ENCODE results near the gene ADAMTSL1.

ADAMTSL1 gene

GRCh38 chr9:18786911-18787650, 313.1 kb downstream of the ADAMTSL1 start:
- no peak for DNase-seq

DNA sequence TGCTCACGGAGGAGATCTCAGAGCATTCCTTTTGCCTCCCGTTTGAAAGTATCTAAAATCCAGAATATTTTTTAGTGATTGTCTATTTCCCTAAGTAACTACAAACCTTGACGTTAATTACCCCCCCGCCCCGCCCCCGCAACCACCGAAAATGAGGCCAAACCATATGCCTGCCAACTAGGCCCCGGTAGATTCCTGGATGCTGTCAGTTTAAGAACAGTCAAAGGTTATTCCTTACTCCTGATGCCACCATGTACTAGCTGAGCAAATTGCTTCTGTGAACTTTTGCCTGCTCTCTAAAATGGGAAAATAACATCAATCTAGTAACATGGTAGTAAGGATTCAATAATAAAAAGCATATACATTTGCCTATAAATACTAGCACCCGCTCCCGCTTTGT, 314.3 kb downstream of the ADAMTSL1 start:
- no peak for DNase-seq

- DNase-seq = no peak
Measured at GRCh38 chr9:18791074-18791473, 317.1 kb downstream of the ADAMTSL1 start.

DNA sequence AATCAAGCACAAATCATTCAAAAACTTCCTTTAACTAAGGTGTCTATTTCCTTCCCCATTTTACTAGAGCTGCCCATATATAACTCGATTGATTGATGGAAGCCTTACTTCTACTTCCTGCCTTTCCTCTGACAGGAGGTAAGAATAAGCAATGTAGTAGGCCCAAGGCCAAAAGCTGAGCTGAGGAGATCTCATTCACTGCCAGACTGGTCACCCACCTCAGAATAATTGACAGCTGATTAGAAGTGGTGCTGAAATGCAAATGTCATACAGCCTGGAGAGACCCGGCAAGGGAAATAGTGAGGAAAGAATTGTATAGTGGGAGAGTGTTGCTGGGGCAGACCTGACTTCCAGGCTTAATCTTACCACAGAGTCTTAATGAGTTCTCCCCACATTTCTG, 319.2 kb downstream of the ADAMTSL1 start:
- DNase-seq = no peak

GRCh38 chr9:18795947-18796671, 322.2 kb downstream of the ADAMTSL1 start:
- no peak for DNase-seq

GRCh38 chr9:18796696-18797270, 322.8 kb downstream of the ADAMTSL1 start:
- DNase-seq = no peak

- DNase-seq = no peak
Measured at GRCh38 chr9:18798106-18798505, 324.2 kb downstream of the ADAMTSL1 start.

DNA sequence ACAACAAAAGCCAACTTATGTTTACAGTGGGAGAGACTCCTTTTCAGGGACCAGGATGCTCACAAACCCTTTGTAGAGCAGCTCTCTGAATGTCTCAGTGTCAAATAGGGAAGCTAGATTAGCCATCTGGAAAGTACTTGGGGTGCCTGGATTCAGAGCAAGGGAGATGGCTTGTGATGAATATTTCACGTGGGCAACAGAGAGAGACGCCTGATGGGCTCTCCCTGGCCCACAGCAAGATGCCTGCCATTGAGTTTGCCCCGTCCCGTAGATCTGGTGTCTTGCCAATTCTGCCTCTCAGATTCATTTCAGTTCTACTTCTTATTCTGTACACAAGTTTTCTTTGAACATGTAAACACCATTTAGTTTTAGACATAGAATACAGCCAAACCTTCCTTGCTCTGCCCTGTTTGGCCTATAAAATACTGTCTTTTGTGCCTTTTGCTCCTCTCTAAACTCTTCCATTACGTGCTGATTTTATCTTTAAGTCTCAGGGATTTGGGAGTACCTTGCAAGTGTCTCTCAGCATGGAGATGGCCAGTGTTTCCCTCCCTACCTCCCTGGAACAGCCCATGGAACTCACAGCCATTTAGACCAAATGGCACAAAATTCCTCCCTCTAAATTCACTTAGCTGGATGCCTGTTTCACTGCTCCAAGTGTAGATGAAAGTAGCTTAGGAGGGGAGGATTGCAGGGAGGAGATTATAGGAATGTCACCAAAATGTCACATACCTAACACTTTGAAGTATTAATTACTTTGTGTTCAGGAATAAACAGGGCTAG, 324.7 kb downstream of the ADAMTSL1 start:
- no peak for DNase-seq

DNA sequence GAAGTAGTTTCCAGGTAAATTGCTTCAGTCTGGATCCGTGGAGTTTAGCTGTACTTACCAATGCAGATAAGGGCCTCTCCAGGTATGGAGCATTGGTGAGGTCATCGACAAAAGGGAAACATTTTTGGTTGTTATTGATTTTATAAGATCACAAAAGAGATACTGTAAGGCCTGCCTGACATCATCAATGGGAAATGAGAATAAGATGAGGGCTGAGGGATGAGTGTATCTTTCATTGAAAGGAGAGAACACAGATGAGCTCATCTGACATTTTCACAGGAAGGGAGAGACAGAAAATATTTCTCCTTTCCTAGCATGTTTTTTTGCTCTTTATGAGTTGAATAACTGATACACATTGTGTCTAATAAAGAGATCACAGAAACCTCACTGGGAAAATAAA, 325.5 kb downstream of the ADAMTSL1 start:
- no peak for DNase-seq

DNA sequence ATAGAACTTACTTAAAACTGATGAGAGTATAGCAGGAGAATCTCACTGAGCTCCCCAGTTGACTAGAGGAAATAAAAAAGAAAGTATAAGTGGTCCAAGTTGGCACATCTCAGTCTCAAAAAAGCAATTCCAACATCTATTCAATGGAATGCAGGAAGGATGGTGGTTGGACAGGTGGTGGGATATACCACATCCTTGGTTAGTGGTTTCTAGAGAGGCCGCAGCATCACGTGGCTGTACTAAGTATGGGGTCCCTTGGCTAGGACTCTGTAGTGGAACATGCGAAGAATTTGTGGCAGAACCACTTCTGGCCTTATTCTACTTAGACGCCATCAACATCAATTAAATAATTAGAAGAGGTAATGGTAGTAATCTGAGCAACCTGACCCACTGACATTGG, 326.6 kb downstream of the ADAMTSL1 start:
- no peak for DNase-seq

DNA sequence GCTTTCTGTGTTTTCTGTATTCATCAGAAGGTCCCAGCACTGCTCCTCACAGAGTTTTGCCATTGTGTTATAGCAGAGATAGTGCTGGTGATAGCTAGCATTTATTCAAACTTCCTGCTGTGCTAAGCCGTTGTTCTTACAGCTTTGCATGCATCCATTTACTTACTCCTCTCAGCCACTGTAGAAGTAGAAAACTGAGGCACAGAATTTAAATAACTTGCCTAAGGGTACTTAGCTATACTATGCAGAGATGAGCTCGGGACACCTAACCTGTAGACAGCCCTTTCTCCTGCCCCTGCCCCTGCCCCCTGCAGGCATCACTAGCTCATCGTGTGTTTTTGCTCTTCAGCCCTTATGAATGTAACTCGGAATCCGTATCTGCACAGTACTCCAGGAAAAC, 331.4 kb downstream of the ADAMTSL1 start:
- DNase-seq = no peak

GRCh38 chr9:18806232-18807080, 332.5 kb downstream of the ADAMTSL1 start:
- no peak for DNase-seq

GRCh38 chr9:18810581-18810980, 336.6 kb downstream of the ADAMTSL1 start:
- no peak for DNase-seq

GRCh38 chr9:18811171-18811570, 337.2 kb downstream of the ADAMTSL1 start:
- DNase-seq = no peak

DNA sequence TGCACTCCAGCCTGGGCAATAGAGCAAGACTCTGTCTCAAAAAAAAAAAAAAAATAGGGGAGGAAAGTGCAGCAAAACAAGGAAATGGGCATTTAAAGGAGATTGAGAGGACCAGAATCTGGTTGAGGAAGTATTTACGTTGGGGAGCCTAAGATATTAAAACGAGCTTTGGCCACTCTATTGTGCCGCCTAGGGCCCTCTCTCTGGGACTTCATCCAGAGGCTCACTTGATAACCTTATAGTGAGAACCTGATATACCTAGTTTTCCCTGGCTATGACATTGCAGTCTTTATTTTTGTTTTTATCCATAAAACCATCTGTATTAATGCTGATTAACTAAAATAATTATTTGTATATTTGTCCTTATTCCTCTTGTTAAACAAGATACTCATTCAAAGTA, 345.5 kb downstream of the ADAMTSL1 start:
- DNase-seq = no peak

- DNase-seq = no peak
Measured at GRCh38 chr9:18820566-18821095, 346.7 kb downstream of the ADAMTSL1 start.

DNA sequence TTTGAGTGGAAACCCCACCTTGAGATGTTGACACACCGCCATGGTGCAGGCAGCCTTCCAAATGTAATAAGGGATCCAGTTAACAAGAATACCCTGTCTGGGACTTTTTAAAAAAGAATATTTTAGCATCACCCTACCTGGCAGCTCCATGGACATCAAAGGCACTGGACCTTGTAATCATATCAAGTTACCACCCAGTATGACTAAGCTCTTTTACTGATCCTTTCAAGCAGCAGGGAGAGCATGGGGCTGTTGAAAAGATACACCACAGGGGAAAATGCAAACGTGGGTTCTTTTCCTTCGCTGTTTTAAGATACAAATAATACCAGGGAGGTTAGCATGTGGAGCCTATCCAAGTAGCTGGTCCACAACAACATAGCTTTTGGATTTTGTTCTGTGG, 347.8 kb downstream of the ADAMTSL1 start:
- DNase-seq = no peak

DNA sequence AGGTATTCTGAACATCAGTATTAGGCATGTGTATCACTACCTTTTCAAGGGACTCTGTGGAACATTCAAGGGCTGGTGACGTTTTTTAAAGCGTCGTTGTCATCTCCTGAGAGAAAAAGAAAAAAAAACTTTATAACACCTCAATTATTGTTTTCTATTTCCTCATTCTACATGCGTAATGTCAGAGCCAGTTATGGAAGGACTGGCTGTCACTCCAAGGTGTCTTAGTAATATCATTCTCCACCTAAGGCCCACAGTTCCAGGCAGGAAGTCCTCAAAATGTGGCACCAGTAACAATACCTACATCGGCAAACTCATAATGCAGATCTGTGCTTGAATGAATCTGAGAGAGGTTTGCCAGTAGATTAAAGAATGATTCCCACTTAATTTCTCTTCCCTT, 348.9 kb downstream of the ADAMTSL1 start:
- no peak for DNase-seq

DNA sequence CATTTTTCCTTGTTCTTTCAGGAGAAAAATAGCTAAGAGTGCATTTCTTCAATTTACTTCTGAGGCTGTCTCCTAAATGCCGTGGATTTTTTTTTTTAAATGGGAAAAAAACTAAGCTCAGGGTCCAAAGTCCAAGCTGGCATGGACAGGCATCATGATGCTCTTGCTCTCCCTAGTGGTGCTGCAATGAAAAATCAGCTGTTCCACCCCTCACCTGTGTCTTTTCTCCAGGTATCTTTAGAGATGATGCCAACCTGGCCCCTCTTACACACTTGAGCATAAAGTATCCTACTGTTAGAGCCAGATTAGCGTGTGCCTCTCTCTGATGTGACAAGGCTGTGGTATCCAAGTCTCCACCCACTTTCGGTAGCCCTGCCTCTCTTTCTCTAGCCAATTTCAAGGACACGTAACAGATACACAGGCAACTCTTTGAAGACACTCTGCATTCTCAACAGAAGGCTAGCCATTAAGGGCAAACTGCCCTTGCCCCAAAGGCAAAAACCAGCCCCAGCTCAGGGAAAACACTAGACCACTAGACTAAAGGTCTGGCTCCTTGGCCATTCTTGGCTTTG, 350.2 kb downstream of the ADAMTSL1 start:
- DNase-seq = peak; percentile 3

DNA sequence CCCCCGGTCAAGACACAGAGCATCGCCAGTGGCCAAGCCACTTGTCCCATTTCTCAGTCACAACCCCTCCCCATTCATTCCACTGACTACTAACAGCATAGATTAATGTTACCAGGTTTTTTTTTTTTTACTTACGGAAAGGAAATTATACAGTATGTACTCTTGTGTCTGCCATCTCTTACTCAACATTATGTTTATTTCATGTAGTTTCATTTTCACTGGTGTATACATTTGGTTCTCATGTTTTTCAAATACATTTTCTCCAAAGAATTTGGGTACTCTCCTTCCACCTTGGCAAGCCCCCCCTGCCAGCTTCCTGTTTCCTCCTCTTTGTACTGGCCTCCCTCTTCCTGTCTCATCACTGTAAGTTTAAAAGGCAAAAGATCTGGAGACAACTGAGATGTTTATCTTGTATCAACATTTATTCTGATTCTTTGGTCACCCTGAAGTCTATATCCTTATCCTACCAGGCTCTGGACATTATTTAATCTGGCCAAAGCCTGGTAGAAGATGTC, 351.8 kb downstream of the ADAMTSL1 start:
- no peak for DNase-seq

DNA sequence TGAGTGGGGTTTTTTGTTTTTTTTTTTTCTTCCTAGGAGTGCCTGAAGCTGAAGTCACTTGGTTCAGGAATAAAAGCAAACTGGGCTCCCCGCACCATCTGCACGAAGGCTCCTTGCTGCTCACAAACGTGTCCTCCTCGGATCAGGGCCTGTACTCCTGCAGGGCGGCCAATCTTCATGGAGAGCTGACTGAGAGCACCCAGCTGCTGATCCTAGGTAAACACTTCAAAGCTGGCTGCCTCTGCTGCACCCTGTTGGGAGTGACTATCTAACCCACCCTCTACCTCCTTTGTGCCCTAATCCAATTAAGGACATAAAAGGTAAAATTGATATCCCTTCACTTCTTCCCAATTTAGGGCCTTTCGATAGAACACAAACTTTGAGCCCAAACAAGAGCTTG, 352.3 kb downstream of the ADAMTSL1 start:
- no peak for DNase-seq

GRCh38 chr9:18829066-18829465, 355.1 kb downstream of the ADAMTSL1 start:
- no peak for DNase-seq
